Adrenal gland (tissue), 12 donors: ENCODE data around the gene BMERB1. TPM values are rescaled to one million over a fixed set of nuclear protein-coding genes. Genes with fewer than 3 reads are reported as not detected.
"Not testable (repeated sequence)": the region's sequence is repeated elsewhere in the genome, so short reads cannot be mapped to it uniquely, and the experiment has no call there.

Experiments
- DNase-seq, 7 donors: peaks; one replicate each; pipeline ENCODE4 v3.0.0-alpha.2; 2019 to 2020
- H3K27ac ChIP-seq, 5 donors: fragments of 200-600 bp; sonication (generic) in 4 of 5; 1 replicate in 3 of 5; 2 replicates in 2 of 5; pipeline versions ENCODE4 v1.5.1 to v1.8.0; 2016 to 2020; ENCODE audit warnings: mild to moderate bottlenecking in 1 of 5
- H3K27me3 ChIP-seq: fragments of 200-600 bp; 2 replicates; pipeline ENCODE4 v1.8.0; 2021
- H3K36me3 ChIP-seq, 2 donors: fragments of 200-600 bp; replicated peaks in 1 of 2; 1 replicate in 1 of 2; 2 replicates in 1 of 2; pipeline versions ENCODE4 v1.5.1 to v1.8.0; 2018 to 2022
- H3K4me1 ChIP-seq, 2 donors: fragments of 200-600 bp; replicated peaks in 1 of 2; 1 replicate in 1 of 2; 2 replicates in 1 of 2; pipeline versions ENCODE4 v1.5.1 to v1.8.0; 2018 to 2021
- H3K4me3 ChIP-seq, 4 donors: fragments of 200-600 bp; sonication (generic) in 3 of 4; one replicate each; pipeline ENCODE4 v1.5.1; 2016 to 2018
- H3K9me3 ChIP-seq, 3 donors: fragments of 200-600 bp; sonication (generic) in 1 of 3; replicated peaks in 1 of 3; 1 replicate in 2 of 3; 2 replicates in 1 of 3; pipeline versions ENCODE4 v1.5.1 to v1.8.0; 2016 to 2021
- POLR2A ChIP-seq, 2 donors: fragments of 450-650 bp; IDR thresholded peaks; one replicate each; pipeline ENCODE4 v1.6.1; 2017; ENCODE audit warnings: antibody characterized with exemption in 2 of 2, mild to moderate bottlenecking in 2 of 2, moderate library complexity in 1 of 2
- WGBS, 4 donors: extraction: QIAGEN DNeasy Blood & Tissue Kit in 2 of 4; methylation state at CpG; one replicate each; pipeline versions ENCODE4 v1.1.5 to v1.1.7; 2013 to 2017; 5-methylcytosine and 5-hydroxymethylcytosine counted together
- intact Hi-C, 2 donors: fragments of 100-400 bp; cut with DNase I; formaldehyde crosslinking; loops; one replicate each; pipeline versions ENCODE4 v1.14.1 to v1.15.0; 2022 to 2023
- polyA plus RNA-seq, 3 donors: library from polyadenylated mRNA; stranded (reverse); fragments of 200-250 nt in 2 of 3; fragments of 350-450 nt in 1 of 3; fragmentation: Illumina TruSeq in 1 of 3; extraction: RNeasy Lipid Tissue Mini Kit (QIAGEN cat#74804) in 1 of 3; gene quantifications; one replicate each; pipeline ENCODE4 v1.2.3, GENCODE V29; 2013 to 2014
- total RNA-seq, 9 donors: library from RNA; depleted of rRNA in 4 of 9; stranded (reverse); fragments of >200 nt in 4 of 9; fragments of 120-200 nt in 1 of 9; fragmentation: NEBNext Ultra II Directional in 1 of 9; extraction: Animal tissue kit (Norgen Biotek cat#: 25700) in 1 of 9; gene quantifications; one replicate each; pipeline versions ENCODE4 v1.1.0 to v1.2.4, GENCODE V29; 2013 to 2023
- TF ChIP-seq, protein P1 (sequence below), 6 experiments: fragments of 450-650 bp in 4 of 6; fragments of 200-600 bp in 2 of 6; sonication (generic) in 1 of 6; IDR thresholded peaks; 1 replicate in 5 of 6; 2 replicates in 1 of 6; pipeline versions ENCODE4 v1.5.1 to v1.8.0; 2016 to 2021; ENCODE audit warnings: antibody characterized with exemption in 6 of 6, mild to moderate bottlenecking in 2 of 6, moderate library complexity in 1 of 6
- donor health status: healthy with polysubstance abuse.
- donor health status: Bipolar disorder and iron deficiency.
- donor health status: DM: yes; HTN: yes; CAD: no.
- donor health status: DM: no; HTN: no; CAD: no.
- donor health status: DM: no; HTN: no; CAD: no.
- donor health status: DM: yes; HTN: yes; CAD: no.

BMERB1 gene
- total and polyA plus RNA-seq, 12 donors: 9.8 to 56.0 (median 18.7) TPM

DNA sequence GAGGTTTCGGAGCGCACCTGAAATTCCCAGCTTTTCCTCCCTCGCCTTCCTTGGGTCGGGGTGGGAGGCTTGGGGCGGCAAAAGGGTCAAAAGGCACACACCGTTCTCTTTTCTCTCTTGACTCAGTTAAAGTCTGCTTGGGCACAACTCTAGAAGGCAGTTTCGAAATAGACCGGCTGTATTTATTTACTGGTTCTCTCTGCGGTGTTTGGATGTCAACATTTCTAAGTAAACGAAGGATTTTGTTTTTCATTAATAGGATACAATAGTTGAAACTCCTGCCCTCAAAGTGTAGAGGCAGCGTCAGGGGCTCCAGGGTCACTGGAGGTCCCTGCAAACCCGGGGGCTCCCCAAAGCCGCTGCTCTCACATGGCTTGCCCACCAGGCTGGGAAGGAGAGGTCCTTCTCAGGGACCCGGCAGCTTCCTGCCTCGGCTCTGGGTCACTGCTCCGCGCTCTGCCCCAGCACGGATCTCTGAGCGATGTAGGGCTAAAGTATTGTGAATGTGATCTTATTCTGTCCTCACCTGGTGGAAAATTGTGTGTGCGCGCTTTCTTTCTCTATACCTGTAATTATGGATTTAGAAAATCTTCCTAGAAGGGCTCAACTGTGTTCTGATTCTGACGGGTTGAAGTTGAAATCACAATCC is 952 bp downstream of the BMERB1 start:
- Histone ChIP-seq H3K36me3 (no peaks in the 10 kb centered on the region), H3K9me3 (no peaks in the 10 kb centered on the region), H3K4me1 (peaks cover under 1 to 16% of the 10 kb centered on the region in 2 donors), H3K27me3 (no peaks in the 10 kb centered on the region), H3K4me3 (peak overlapping the region in 3 of 4 donors; percentile 4 to 66 (median 23)), H3K27ac (peak overlapping the region in 2 of 5 donors; percentile 61 to 64)
- DNase-seq: no peak
- TF ChIP-seq, protein P1, sequence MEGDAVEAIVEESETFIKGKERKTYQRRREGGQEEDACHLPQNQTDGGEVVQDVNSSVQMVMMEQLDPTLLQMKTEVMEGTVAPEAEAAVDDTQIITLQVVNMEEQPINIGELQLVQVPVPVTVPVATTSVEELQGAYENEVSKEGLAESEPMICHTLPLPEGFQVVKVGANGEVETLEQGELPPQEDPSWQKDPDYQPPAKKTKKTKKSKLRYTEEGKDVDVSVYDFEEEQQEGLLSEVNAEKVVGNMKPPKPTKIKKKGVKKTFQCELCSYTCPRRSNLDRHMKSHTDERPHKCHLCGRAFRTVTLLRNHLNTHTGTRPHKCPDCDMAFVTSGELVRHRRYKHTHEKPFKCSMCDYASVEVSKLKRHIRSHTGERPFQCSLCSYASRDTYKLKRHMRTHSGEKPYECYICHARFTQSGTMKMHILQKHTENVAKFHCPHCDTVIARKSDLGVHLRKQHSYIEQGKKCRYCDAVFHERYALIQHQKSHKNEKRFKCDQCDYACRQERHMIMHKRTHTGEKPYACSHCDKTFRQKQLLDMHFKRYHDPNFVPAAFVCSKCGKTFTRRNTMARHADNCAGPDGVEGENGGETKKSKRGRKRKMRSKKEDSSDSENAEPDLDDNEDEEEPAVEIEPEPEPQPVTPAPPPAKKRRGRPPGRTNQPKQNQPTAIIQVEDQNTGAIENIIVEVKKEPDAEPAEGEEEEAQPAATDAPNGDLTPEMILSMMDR (IDR thresholded peaks at IDR 0.05): no peak
- TF ChIP-seq POLR2A (IDR thresholded peaks at IDR 0.05): no peak
- intact Hi-C loops: loop anchor here in 1 of 2 donors (10.0 kb wide), 1 partner anchor 119 kb away; no protein-coding TSS in a partner anchor
- WGBS, 4 donors: 6 to 8% (median 8%) methylated on average over 21 to 22 of the region's 22 CpGs

DNA sequence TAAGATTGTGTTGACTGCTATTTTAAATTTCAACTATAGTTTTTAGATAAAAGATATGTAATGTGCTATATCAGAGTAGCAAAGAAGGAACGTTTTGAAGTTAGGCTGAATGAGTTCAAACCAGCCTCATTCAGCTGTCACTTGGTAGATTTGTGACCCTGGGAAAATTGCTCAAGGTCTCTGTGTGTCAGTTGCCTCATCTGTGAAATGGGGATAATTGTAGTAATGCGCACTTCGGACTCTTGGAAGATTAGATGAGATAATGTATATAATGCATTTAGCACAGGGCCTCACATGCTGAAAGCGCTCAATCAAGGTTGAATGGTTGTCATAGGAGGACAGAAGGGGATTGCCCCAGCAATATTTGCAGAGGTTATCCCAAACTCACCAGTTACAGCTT is 4.7 kb downstream of the BMERB1 start:
- TF ChIP-seq, protein P1 (IDR thresholded peaks at IDR 0.05): no peak
- no peak for TF ChIP-seq POLR2A (IDR thresholded peaks at IDR 0.05)
- DNase-seq: no peak
- Histone ChIP-seq H3K4me3 (no peak overlapping the region), H3K27me3 (no peaks in the 10 kb centered on the region), H3K4me1 (peaks cover 3 to 17% of the 10 kb centered on the region in 2 donors), H3K36me3 (no peaks in the 10 kb centered on the region), H3K27ac (no peak overlapping the region), H3K9me3 (no peaks in the 10 kb centered on the region)
- intact Hi-C loops: loop anchor here in 1 of 2 donors (10.0 kb wide), 1 partner anchor 116 kb away; no protein-coding TSS in a partner anchor
- 77 to 85% (median 81%) methylated on average over 4 of the region's 4 CpGs for WGBS, 4 donors

DNA sequence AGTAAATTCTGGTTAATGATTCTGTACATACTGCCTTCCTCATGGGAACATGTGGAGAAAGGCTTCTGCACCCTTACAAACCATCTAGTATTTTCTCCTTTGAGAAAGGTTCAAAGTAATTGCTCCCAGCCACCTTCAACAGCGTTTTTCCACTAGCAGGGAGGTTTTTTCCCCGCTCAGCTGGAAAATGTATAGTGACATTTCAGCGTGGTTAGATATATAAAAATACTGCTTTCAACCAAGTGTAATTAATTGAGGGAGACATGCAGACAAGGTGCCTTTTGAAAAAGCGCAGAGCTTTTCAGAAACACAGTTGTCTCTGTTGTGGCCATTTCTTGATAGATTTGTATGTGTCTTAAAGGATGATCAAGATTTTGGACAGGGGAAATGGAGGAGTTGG is 5.1 kb downstream of the BMERB1 start:
- no peaks in the 10 kb centered on the region for H3K36me3 ChIP-seq
- intact Hi-C loops: loop anchor here in 1 of 2 donors (10.0 kb wide), 1 partner anchor 115 kb away; no protein-coding TSS in a partner anchor
- peak overlapping the region in 2 of 5 donors; percentile 36 to 45 for H3K27ac ChIP-seq
- 84 to 92% (median 88%) methylated on average over 4 of the region's 4 CpGs for whole genome bisulfite sequencing, 4 donors
- H3K27me3 ChIP-seq: no peaks in the 10 kb centered on the region
- H3K4me1 ChIP-seq: peaks cover 3 to 17% of the 10 kb centered on the region in 2 donors
- no peak for TF ChIP-seq POLR2A (IDR thresholded peaks at IDR 0.05)
- no peak for DNase-seq
- H3K9me3 ChIP-seq: no peaks in the 10 kb centered on the region
- H3K4me3 ChIP-seq: no peak overlapping the region

DNA sequence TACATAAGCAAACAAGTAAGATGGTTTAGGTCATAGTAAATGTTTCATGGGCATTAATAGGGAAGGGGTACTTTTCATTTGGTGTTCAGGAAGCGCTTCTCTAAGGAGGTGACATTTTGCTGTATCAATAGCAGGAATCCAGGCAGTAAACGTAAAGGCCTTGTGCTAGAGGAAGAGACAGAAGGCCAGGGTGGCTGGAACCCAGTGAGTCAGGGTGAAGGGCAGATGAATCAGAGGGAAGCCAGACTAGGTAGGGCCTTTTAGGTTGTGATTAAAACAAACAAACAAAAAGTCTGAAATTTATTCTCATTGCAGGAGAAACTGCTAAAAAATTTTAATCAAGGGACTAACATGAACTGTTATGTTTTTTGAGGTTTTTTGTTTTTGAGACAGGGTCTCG is 6.5 kb downstream of the BMERB1 start:
- Histone ChIP-seq H3K4me3 (no peak overlapping the region), H3K9me3 (no peaks in the 10 kb centered on the region), H3K27me3 (no peaks in the 10 kb centered on the region), H3K27ac (peak overlapping the region in 2 of 5 donors; percentile 7 to 45), H3K4me1 (peaks cover 3 to 8% of the 10 kb centered on the region in 2 donors), H3K36me3 (no peaks in the 10 kb centered on the region)
- TF ChIP-seq POLR2A (IDR thresholded peaks at IDR 0.05): no peak
- TF ChIP-seq, protein P1 (IDR thresholded peaks at IDR 0.05): no peak
- DNase-seq: peak in 6 of 7 donors; percentile 22 to 52 (median 36)
- intact Hi-C loops: no loop called here
- 71 to 80% (median 73%) methylated on average over 3 of the region's 3 CpGs for WGBS, 4 donors

DNA sequence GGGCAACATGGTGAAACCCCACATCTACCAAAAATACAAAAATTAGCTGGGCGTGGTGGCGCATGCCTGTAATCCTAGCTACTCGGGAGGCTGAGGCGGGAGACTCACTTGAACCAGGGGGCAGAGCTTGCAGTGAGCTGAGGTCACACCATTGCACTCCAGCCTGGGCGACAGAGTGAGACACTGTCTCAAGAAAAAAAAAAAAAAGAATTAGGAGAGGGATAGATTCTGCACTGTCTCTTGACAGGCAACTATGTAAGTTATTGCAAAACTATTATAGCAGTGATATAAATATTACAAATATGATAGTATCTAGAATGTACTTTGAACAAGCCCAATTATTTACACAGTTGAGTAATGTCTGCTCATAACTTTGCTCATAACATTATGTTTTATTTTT is 7.8 kb downstream of the BMERB1 start:
- H3K36me3 ChIP-seq, DNase-seq, H3K27me3 ChIP-seq, H3K9me3 ChIP-seq, H3K4me3 ChIP-seq, H3K4me1 ChIP-seq, intact Hi-C loops, H3K27ac ChIP-seq: not testable (repeated sequence)
- 91 to 98% (median 94%) methylated on average over 5 of the region's 5 CpGs for WGBS, 4 donors
